Smooth muscle cell (in vitro differentiated cells): ENCODE data around the gene ARRDC2. TPM values are rescaled to one million over a fixed set of nuclear protein-coding genes. Genes with fewer than 3 reads are reported as not detected.

Source experiments
- DNase-seq: peaks from one replicate; lab custom pipeline; 2025; ENCODE audit not compliant: unreplicated experiment; lab: John Stamatoyannopoulos, UW
- H2AFZ ChIP-seq: fragments of 200-600 bp; sonication (generic); 2 replicates; pipeline ENCODE4 v1.6.0; 2016; ENCODE audit warnings: antibody characterized with exemption, low read depth, mild to moderate bottlenecking
- H3F3A ChIP-seq: fragments of 200-600 bp; sonication (generic); 2 replicates; pipeline ENCODE4 v1.6.0; 2017; ENCODE audit warnings: antibody characterized with exemption, low read depth
- H3K27ac ChIP-seq: fragments of 200-600 bp; sonication (generic); 2 replicates; pipeline ENCODE4 v1.5.1; 2016; ENCODE audit warnings: low read depth, mild to moderate bottlenecking
- H3K27me3 ChIP-seq: fragments of 200-600 bp; sonication (generic); 2 replicates; pipeline ENCODE4 v1.6.1; 2016; ENCODE audit warnings: low read depth, mild to moderate bottlenecking
- H3K36me3 ChIP-seq: fragments of 200-600 bp; sonication (generic); 2 replicates; pipeline ENCODE4 v1.5.1; 2016; ENCODE audit warnings: low read depth
- H3K4me1 ChIP-seq: fragments of 200-600 bp; sonication (generic); 2 replicates; pipeline ENCODE4 v1.5.1; 2016; ENCODE audit warnings: low read depth
- H3K4me2 ChIP-seq: fragments of 200-600 bp; sonication (generic); 2 replicates; pipeline ENCODE4 v1.6.0; 2016; ENCODE audit warnings: mild to moderate bottlenecking
- H3K4me3 ChIP-seq: fragments of 200-600 bp; sonication (generic); 2 replicates; pipeline ENCODE4 v1.5.1; 2016; ENCODE audit warnings: mild to moderate bottlenecking
- H3K79me2 ChIP-seq: fragments of 200-600 bp; sonication (generic); 2 replicates; pipeline ENCODE4 v1.6.0; 2016; ENCODE audit warnings: low read depth, mild to moderate bottlenecking
- H3K9ac ChIP-seq: fragments of 200-600 bp; sonication (generic); 2 replicates; pipeline ENCODE4 v1.6.0; 2016; ENCODE audit warnings: low read depth
- H3K9me3 ChIP-seq: fragments of 200-600 bp; sonication (generic); replicated peaks from 2 replicates; pipeline ENCODE4 v1.5.1; 2016; ENCODE audit warnings: low read depth
- H4K20me1 ChIP-seq: fragments of 200-600 bp; sonication (generic); 2 replicates; pipeline ENCODE4 v1.6.0; 2016; ENCODE audit warnings: low read depth
- CTCF ChIP-seq: fragments of 200-600 bp; sonication (generic); IDR thresholded peaks from 2 replicates; pipeline ENCODE4 v1.5.1; 2017; ENCODE audit warnings: borderline replicate concordance, mild to moderate bottlenecking, antibody characterized with exemption; ENCODE audit not compliant: insufficient read depth, poor library complexity, severe bottlenecking
- WGBS: methylation state at CpG from one replicate; pipeline ENCODE4 v1.1.7; 2016; ENCODE audit warnings: low lambda C conversion rate; 5-methylcytosine and 5-hydroxymethylcytosine counted together
- polyA plus RNA-seq: library from polyadenylated mRNA; unstranded; fragments of >200 nt; fragmentation: Nextera tagmentation; extraction: Ambion mirVana; gene quantifications from 2 replicates; pipeline ENCODE4 v1.2.1, GENCODE V29; 2016
- total RNA-seq: library from RNA; depleted of rRNA; stranded (reverse); fragments of >200 nt; gene quantifications from 2 replicates; pipeline ENCODE4 v1.2.3, GENCODE V29; 2014

ARRDC2 gene
- total RNA-seq (3.5 and 4.4 TPM in 2 replicates), polyA plus RNA-seq (4.3 and 6.5 TPM in 2 replicates)

GRCh38 chr19:18007917-18008673, at the start of gene ARRDC2:
TSS of gene ARRDC2 (plus strand) at chr19:18008170. CDS start at chr19:18008311, 141 bp downstream.
- Histone ChIP-seq H3K27ac (peak within 1 kb of the TSS; percentile 37), H3K9ac (peak within 1 kb of the TSS; percentile 16), H3K4me3 (peak within 1 kb of the TSS; percentile 58), H3K36me3 (no peaks in the 10 kb centered on the region), H3K9me3 (no peaks in the 10 kb centered on the region), H4K20me1 (no peaks in the 10 kb centered on the region), H3F3A (no peaks in the 10 kb centered on the region), H3K27me3 (no peaks in the 10 kb centered on the region), H2AFZ (peak within 1 kb of the TSS; percentile 75), H3K79me2 (no peaks in the 10 kb centered on the region), H3K4me1 (no peaks in the 10 kb centered on the region), H3K4me2 (peak within 1 kb of the TSS; percentile 88)
- DNase-seq, result peak; percentile 85
- WGBS, result 23% methylated on average over 61 of the region's 92 CpGs
- no peak for TF ChIP-seq CTCF

- Histone ChIP-seq H2AFZ (no peak overlapping the region), H3F3A (no peaks in the 10 kb centered on the region), H3K36me3 (no peaks in the 10 kb centered on the region), H3K79me2 (no peaks in the 10 kb centered on the region), H3K4me2 (no peak overlapping the region), H4K20me1 (no peaks in the 10 kb centered on the region), H3K27me3 (peaks cover 35% of the 10 kb centered on the region), H3K27ac (no peak overlapping the region), H3K9me3 (no peaks in the 10 kb centered on the region), H3K9ac (no peak overlapping the region), H3K4me1 (no peaks in the 10 kb centered on the region), H3K4me3 (no peak overlapping the region)
- no peak for DNase-seq
- TF ChIP-seq CTCF, result no peak
- 74% methylated on average over 13 of the region's 13 CpGs for WGBS
Observed at GRCh38 chr19:17963936-17964691, 43.9 kb upstream of the ARRDC2 start.

- 64% methylated on average over 9 of the region's 11 CpGs for WGBS
Observed at GRCh38 chr19:17965370-17966128, 42.4 kb upstream of the ARRDC2 start.

More at GRCh38 chr19:17965370-17966128, 42.4 kb upstream of the ARRDC2 start:
- Histone ChIP-seq H3K9ac (no peak overlapping the region), H3K79me2 (no peaks in the 10 kb centered on the region), H3K4me3 (no peak overlapping the region), H4K20me1 (no peaks in the 10 kb centered on the region), H3K27me3 (peaks cover 35% of the 10 kb centered on the region), H3K36me3 (no peaks in the 10 kb centered on the region), H3K4me2 (no peak overlapping the region), H3K4me1 (no peaks in the 10 kb centered on the region), H3F3A (no peaks in the 10 kb centered on the region), H3K27ac (no peak overlapping the region), H3K9me3 (no peaks in the 10 kb centered on the region), H2AFZ (no peak overlapping the region)
- DNase-seq, result no peak
- TF ChIP-seq CTCF, result no peak
